ENCODE data around the gene RHOB. TPM values are rescaled to one million over a fixed set of nuclear protein-coding genes. Genes with fewer than 3 reads are reported as not detected.

The RHOB gene
- polyA plus RNA-seq, 1 of the 3 experiments (the other 2 are of a cell fraction): 50.3 TPM

DNA sequence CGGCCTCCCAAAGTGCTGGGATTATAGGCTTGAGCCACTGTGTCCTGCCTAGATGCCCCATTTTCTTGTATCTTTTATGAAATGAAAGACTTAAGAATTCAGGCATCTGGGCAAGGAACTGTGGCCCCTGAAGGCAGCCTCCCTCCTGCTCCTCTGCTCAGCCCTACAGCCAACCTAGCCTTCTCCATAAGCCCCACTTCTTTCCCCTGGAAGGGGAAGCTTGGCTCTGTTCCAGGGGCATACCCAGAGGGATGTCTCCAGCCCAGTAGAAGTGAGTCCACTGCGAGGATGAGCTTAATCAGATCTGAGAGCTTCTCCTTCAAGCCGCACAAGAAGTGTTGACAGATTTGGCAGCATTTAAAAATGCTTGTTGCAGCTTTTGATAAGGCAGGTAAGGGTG lies 39.7 kb downstream of the RHOB start:
- Histone ChIP-seq H4K20me1 (ENCODE audit: insufficient read depth) (no peaks in the 10 kb centered on the region), H3K4me1 (ENCODE audit: control insufficient read depth in 1 of 2, insufficient read depth in 2 of 2, low read depth in 1 of 2, low read length in 1 of 2) (peaks cover 0 to 46% of the 10 kb centered on the region in 2 experiments; a peak in 3 of 4 replicates), H3K36me3 (replicated peaks in 1 of 2; ENCODE audit: control insufficient read depth in 1 of 2, insufficient read depth in 2 of 2, low read length in 1 of 2) (no peaks in the 10 kb centered on the region), H2AFZ (ENCODE audit: low read depth) (no peak overlapping the region), H3K27me3 (ENCODE audit: insufficient read depth) (no peaks in the 10 kb centered on the region), H3K9ac (no peak overlapping the region), H3F3A (replicated peaks; ENCODE audit: insufficient read depth) (no peaks in the 10 kb centered on the region), H3K4me2 (no peak overlapping the region), H3K27ac (ENCODE audit: low read depth in 2 of 2, low read length in 1 of 2) (peak overlapping the region in 1 of 2 experiments; percentile 76; a peak in 1 of 4 replicates), H3K4me3 (ENCODE audit: low read depth in 2 of 2, low read length in 1 of 2) (no peak overlapping the region), H3K79me2 (ENCODE audit: insufficient read depth) (no peaks in the 10 kb centered on the region), H3K9me2 (no peaks in the 10 kb centered on the region), H3K9me3 (no peaks in the 10 kb centered on the region)
- TF ChIP-seq FOXM1 (IDR thresholded peaks at IDR 0.05; ENCODE audit: low read depth) (no peak), FOSL2 (IDR thresholded peaks at IDR 0.05; ENCODE audit: borderline replicate concordance, low read depth) (no peak), RXRA (IDR thresholded peaks at IDR 0.05; ENCODE audit: borderline replicate concordance, low read depth) (no peak), GABPA (IDR thresholded peaks at IDR 0.05; ENCODE audit: low read depth) (no peak), SIN3A (IDR thresholded peaks at IDR 0.05; ENCODE audit: borderline replicate concordance, low read depth, low read length) (no peak), USF1 (IDR thresholded peaks at IDR 0.05; ENCODE audit: borderline replicate concordance, low read depth) (no peak), ZBTB33 (IDR thresholded peaks at IDR 0.05; ENCODE audit: borderline replicate concordance, low read depth) (no peak), TEAD4 (IDR thresholded peaks at IDR 0.05; ENCODE audit: borderline replicate concordance, insufficient read depth) (no peak), USF2 (IDR thresholded peaks at IDR 0.05; ENCODE audit: borderline replicate concordance, low read depth, low read length) (no peak), MAX (IDR thresholded peaks at IDR 0.05; ENCODE audit: low read depth) (no peak), GATA2 (CRISPR knock-in tag; IDR thresholded peaks at IDR 0.05) (no peak), FOXJ3 (CRISPR knock-in tag; IDR thresholded peaks at IDR 0.05) (no peak), JUND (IDR thresholded peaks at IDR 0.05) (no peak), CTCF (IDR thresholded peaks at IDR 0.05) (no peak), REST (IDR thresholded peaks at IDR 0.05; ENCODE audit: low read depth, low read length) (no peak), NRF1 (IDR thresholded peaks at IDR 0.05; ENCODE audit: low read depth, low read length) (no peak)
- TF ChIP-seq, protein P1, sequence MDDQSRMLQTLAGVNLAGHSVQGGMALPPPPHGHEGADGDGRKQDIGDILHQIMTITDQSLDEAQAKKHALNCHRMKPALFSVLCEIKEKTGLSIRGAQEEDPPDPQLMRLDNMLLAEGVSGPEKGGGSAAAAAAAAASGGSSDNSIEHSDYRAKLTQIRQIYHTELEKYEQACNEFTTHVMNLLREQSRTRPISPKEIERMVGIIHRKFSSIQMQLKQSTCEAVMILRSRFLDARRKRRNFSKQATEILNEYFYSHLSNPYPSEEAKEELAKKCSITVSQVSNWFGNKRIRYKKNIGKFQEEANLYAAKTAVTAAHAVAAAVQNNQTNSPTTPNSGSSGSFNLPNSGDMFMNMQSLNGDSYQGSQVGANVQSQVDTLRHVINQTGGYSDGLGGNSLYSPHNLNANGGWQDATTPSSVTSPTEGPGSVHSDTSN (IDR thresholded peaks at IDR 0.05): no peak
- 49% methylated on average over 2 of the region's 3 CpGs for WGBS (ENCODE audit: low lambda C conversion rate)
- no peak for DNase-seq
- CTCF ChIA-PET: interaction anchor here (0.7 to 1.8 kb wide), 3 partner anchors 9 to 156 kb away, joined by 3 to 6 read pairs (median 3); no protein-coding TSS in a partner anchor
- POLR2A ChIA-PET: interaction anchor here (0.5 to 3.8 kb wide), 2 partner anchors 21 to 39 kb away, joined by 3 to 20 read pairs; partner anchors contain the start of gene RHOB

All from SK-N-SH (cell line).